GM10248 (cell line): ENCODE measurements around the gene RDH14.

Source experiments
- CTCF ChIA-PET: fragments of 300-600 bp; sonication (Branson Sonifier 250); formaldehyde crosslinking; extraction: SDS; loops from one replicate; lab custom pipeline; 2021; ENCODE audit warnings: antibody characterized with exemption; lab: Yijun Ruan, JAX
- POLR2A ChIA-PET: fragments of 350-650 bp; sonication (Branson Sonifier 250); formaldehyde crosslinking; extraction: SDS; loops from one replicate; lab custom pipeline; 2020; ENCODE audit warnings: antibody characterized with exemption; lab: Yijun Ruan, JAX
- DNase-seq: peaks from one replicate; pipeline ENCODE4 v3.0.0; 2012; ENCODE audit errors: extremely low spot score
- CTCF ChIP-seq: IDR thresholded peaks from 2 replicates; pipeline ENCODE4 v1.5.1; 2012; ENCODE audit warnings: mild to moderate bottlenecking, low read depth; ENCODE audit errors: extremely low read depth, missing control alignments, control extremely low read depth

The RDH14 gene

GRCh38 chr2:18517386-18517785, 43.1 kb downstream of the RDH14 start:
- DNase-seq, result no peak
- no peak for TF ChIP-seq CTCF
- ChIA-PET POLR2A (no interaction called here), CTCF (interaction anchor here (5.2 to 7.8 kb wide), 3 partner anchors 14 to 1346 kb away, joined by 34 to 74 read pairs (median 44); no protein-coding TSS in a partner anchor)

GRCh38 chr2:18516112-18516511, 44.3 kb downstream of the RDH14 start:
- CTCF ChIA-PET, result interaction anchor here (6.3 to 7.8 kb wide), 2 partner anchors 15 to 17 kb away, joined by 34 to 74 read pairs; no protein-coding TSS in a partner anchor
- TF ChIP-seq CTCF, result no peak
- no peak for DNase-seq
- POLR2A ChIA-PET, result no interaction called here

GRCh38 chr2:18514526-18515461, 45.7 kb downstream of the RDH14 start:
- CTCF ChIA-PET, result interaction anchor here (0.9 to 7.8 kb wide), 4 partner anchors 8 to 45 kb away, joined by 3 to 74 read pairs (median 3); partner anchors contain the start of gene RDH14
- DNase-seq, result no peak
- POLR2A ChIA-PET, result no interaction called here
- TF ChIP-seq CTCF, result no peak

GRCh38 chr2:18510775-18511174, 49.7 kb downstream of the RDH14 start:
- CTCF ChIA-PET, result interaction anchor here (3.3 kb wide), 1 partner anchor 9 kb away, joined by 11 read pairs; no protein-coding TSS in a partner anchor
- POLR2A ChIA-PET, result no interaction called here
- DNase-seq, result no peak
- no peak for TF ChIP-seq CTCF

GRCh38 chr2:18506883-18507509, 53.5 kb downstream of the RDH14 start:
- ChIA-PET CTCF (interaction anchor here (1.0 to 1.5 kb wide), 5 partner anchors 8 to 20 kb away, joined by 3 to 6 read pairs (median 3); no protein-coding TSS in a partner anchor), POLR2A (no interaction called here)
- TF ChIP-seq CTCF, result no peak
- no peak for DNase-seq

- DNase-seq, result no peak
- no peak for TF ChIP-seq CTCF
- POLR2A ChIA-PET, result no interaction called here
- CTCF ChIA-PET, result interaction anchor here (1.0 to 1.5 kb wide), 5 partner anchors 10 to 19 kb away, joined by 3 to 6 read pairs (median 3); no protein-coding TSS in a partner anchor
Measured at GRCh38 chr2:18505703-18506341, 54.6 kb downstream of the RDH14 start.
